Fibroblast of lung (primary cell): ENCODE results near the gene WWC2. TPM values are rescaled to one million over a fixed set of nuclear protein-coding genes. Genes with fewer than 3 reads are reported as not detected.

Source experiments
- DNase-seq, 2 donors: peaks; one replicate each; pipeline versions ENCODE4 v3.0.0 to v3.0.0-alpha.2; 2010; ENCODE audit warnings: low read depth in 2 of 2
- H2AFZ ChIP-seq: 2 replicates; pipeline ENCODE4 v1.5.1; 2012; ENCODE audit warnings: low read length, control low read depth, inconsistent platforms
- H3K27ac ChIP-seq: 2 replicates; pipeline ENCODE4 v1.5.1; 2011; ENCODE audit warnings: low read length, control low read depth; ENCODE audit not compliant: insufficient read depth
- H3K27me3 ChIP-seq: 2 replicates; pipeline ENCODE4 v1.5.1; 2011; ENCODE audit warnings: mild to moderate bottlenecking, low read length; ENCODE audit not compliant: control insufficient read depth, insufficient read depth
- H3K36me3 ChIP-seq: 2 replicates; pipeline ENCODE4 v1.5.1; 2011; ENCODE audit warnings: low read length; ENCODE audit not compliant: control insufficient read depth, insufficient read depth
- H3K4me1 ChIP-seq: 2 replicates; pipeline ENCODE4 v1.5.1; 2011; ENCODE audit warnings: low read length; ENCODE audit not compliant: control insufficient read depth, insufficient read depth; ENCODE audit errors: extremely low read depth
- H3K4me2 ChIP-seq: 2 replicates; pipeline ENCODE4 v1.5.1; 2011; ENCODE audit warnings: low read length, control low read depth; ENCODE audit not compliant: insufficient read depth; ENCODE audit errors: extremely low read depth
- H3K4me3 ChIP-seq, 4 experiments: fragments of 200-600 bp in 1 of 4; sonication (generic) in 1 of 4; replicated peaks in 1 of 4; 2 replicates each; pipeline ENCODE4 v1.5.1; 2011 to 2016; ENCODE audit warnings: low read length in 4 of 4, low read depth in 3 of 4, mild to moderate bottlenecking in 3 of 4, control low read depth in 2 of 4, inconsistent platforms in 1 of 4, mixed read lengths in 1 of 4; ENCODE audit not compliant: insufficient read depth in 1 of 4; ENCODE audit errors: control extremely low read depth in 1 of 4
- H3K79me2 ChIP-seq: 2 replicates; pipeline ENCODE4 v1.5.1; 2012; ENCODE audit warnings: mild to moderate bottlenecking, low read length, inconsistent platforms; ENCODE audit not compliant: control insufficient read depth, insufficient read depth
- H3K9ac ChIP-seq: 2 replicates; pipeline ENCODE4 v1.5.1; 2011; ENCODE audit warnings: mild to moderate bottlenecking, low read length, control low read depth; ENCODE audit not compliant: insufficient read depth
- H3K9me3 ChIP-seq: 2 replicates; pipeline ENCODE4 v1.5.1; 2012; ENCODE audit warnings: low read depth, low read length; ENCODE audit not compliant: control insufficient read depth, insufficient read depth
- H4K20me1 ChIP-seq: 2 replicates; pipeline ENCODE4 v1.5.1; 2011; ENCODE audit warnings: low read length; ENCODE audit not compliant: control insufficient read depth, insufficient read depth; ENCODE audit errors: extremely low read depth
- CTCF ChIP-seq, 2 donors: IDR thresholded peaks in 1 of 2; conservative IDR thresholded peaks in 1 of 2; 1 replicate in 1 of 2; 2 replicates in 1 of 2; pipeline ENCODE4 v1.5.1; 2011 to 2012; ENCODE audit warnings: low read length in 2 of 2, control low read depth in 1 of 2, inconsistent platforms in 1 of 2, low read depth in 1 of 2, mild to moderate bottlenecking in 1 of 2
- EZH2 ChIP-seq: IDR thresholded peaks from 2 replicates; pipeline ENCODE4 v1.5.1; 2012; ENCODE audit warnings: low read length, control low read depth, mild to moderate bottlenecking; ENCODE audit errors: missing control alignments
- polyA plus RNA-seq, 2 donors: library from polyadenylated mRNA; depleted of rRNA in 1 of 2; stranded (reverse) in 1 of 2; unstranded in 1 of 2; fragments of >200 nt; gene quantifications; 2 replicates each; pipeline ENCODE4 v1.2.1, GENCODE V29; 2011 to 2012; ENCODE audit warnings: missing spikeins in 1 of 2
- total RNA-seq: library from RNA; depleted of rRNA; stranded (reverse); fragments of >200 nt; gene quantifications from 2 replicates; pipeline ENCODE4 v1.2.1, GENCODE V29; 2014

WWC2 gene
- total and polyA plus RNA-seq, 2 donors (not counting 1 experiment from before 2014, with no cell fraction given): 31.6 to 34.0 TPM

- H3K9ac ChIP-seq: no peak overlapping the region
- no peak overlapping the region for H3K27ac ChIP-seq
- H3K36me3 ChIP-seq: no peaks in the 10 kb centered on the region
- no peak overlapping the region for H2AFZ ChIP-seq
- no peaks in the 10 kb centered on the region for H3K27me3 ChIP-seq
- no peaks in the 10 kb centered on the region for H4K20me1 ChIP-seq
- H3K4me1 ChIP-seq: no peaks in the 10 kb centered on the region
- H3K79me2 ChIP-seq: peaks cover 11% of the 10 kb centered on the region
- no peak overlapping the region for H3K4me3 ChIP-seq
- no peak overlapping the region for H3K4me2 ChIP-seq
- H3K9me3 ChIP-seq: no peaks in the 10 kb centered on the region
- TF ChIP-seq CTCF (conservative IDR thresholded peaks at IDR 0.05 in 1 of 2, IDR thresholded peaks at IDR 0.05 in 1 of 2; ENCODE audit: low read depth in 1 of 2, low read length in 2 of 2) (peak in 1 of 2 donors; percentile 19), EZH2 (no peak)
- DNase-seq: no peak
Measured at GRCh38 chr4:183157215-183157614, 58.2 kb downstream of the WWC2 start.

DNA sequence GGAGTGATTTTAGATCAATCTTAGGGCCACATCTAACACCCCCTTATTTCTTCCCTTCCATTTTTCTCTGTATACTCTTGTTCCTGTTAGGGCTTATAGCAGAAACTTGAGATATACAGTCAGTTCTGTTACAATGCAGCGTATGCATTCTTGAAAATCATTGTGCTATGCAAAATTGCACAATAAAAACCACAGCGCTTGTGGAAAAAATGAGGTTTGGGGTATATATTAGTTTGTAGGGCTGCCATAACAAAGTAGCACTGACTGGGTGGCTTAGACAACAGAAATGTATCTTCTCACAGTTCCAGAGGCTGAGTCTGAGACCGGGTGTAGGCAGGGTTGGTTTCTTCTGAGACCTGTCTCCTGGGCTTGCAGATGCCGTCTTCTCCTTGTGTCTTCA is 59.0 kb downstream of the WWC2 start:
- H3K4me2 ChIP-seq: no peak overlapping the region
- H3K27me3 ChIP-seq: no peaks in the 10 kb centered on the region
- peak; percentile 75 to 80 for DNase-seq
- H3K79me2 ChIP-seq: peaks cover 8% of the 10 kb centered on the region
- H3K27ac ChIP-seq: no peak overlapping the region
- no peak overlapping the region for H2AFZ ChIP-seq
- no peaks in the 10 kb centered on the region for H3K36me3 ChIP-seq
- H3K9ac ChIP-seq: no peak overlapping the region
- no peaks in the 10 kb centered on the region for H3K4me1 ChIP-seq
- H3K9me3 ChIP-seq: no peaks in the 10 kb centered on the region
- no peak overlapping the region for H3K4me3 ChIP-seq
- no peaks in the 10 kb centered on the region for H4K20me1 ChIP-seq
- TF ChIP-seq CTCF (conservative IDR thresholded peaks at IDR 0.05 in 1 of 2, IDR thresholded peaks at IDR 0.05 in 1 of 2; ENCODE audit: low read depth in 1 of 2, low read length in 2 of 2): no peak
- TF ChIP-seq EZH2: no peak

DNA sequence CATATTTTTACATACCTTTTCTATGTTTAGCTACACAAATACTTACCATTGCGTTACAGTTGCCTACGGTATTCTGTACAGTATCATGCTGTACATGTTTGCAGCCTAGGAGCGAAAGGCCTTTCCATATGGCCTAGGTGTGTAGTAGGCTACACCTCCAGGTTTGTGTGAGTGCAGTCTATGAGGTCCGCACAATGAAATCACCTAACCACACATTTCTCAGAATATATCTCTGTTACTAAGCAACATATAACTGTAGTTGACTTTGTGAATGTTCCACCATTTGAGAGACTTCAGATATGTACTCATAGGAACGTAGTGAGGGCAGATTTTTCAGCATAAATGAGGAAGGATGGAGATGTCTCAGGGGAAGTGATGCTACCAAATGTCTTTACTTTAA is 62.6 kb downstream of the WWC2 start:
- Histone ChIP-seq H3K9me3 (no peaks in the 10 kb centered on the region), H3K79me2 (peaks cover 16% of the 10 kb centered on the region), H3K9ac (no peak overlapping the region), H2AFZ (no peak overlapping the region), H3K4me1 (peaks cover 2% of the 10 kb centered on the region), H4K20me1 (no peaks in the 10 kb centered on the region), H3K4me3 (no peak overlapping the region), H3K27me3 (no peaks in the 10 kb centered on the region), H3K4me2 (no peak overlapping the region), H3K36me3 (no peaks in the 10 kb centered on the region), H3K27ac (no peak overlapping the region)
- TF ChIP-seq CTCF (conservative IDR thresholded peaks at IDR 0.05 in 1 of 2, IDR thresholded peaks at IDR 0.05 in 1 of 2; ENCODE audit: low read depth in 1 of 2, low read length in 2 of 2): no peak
- no peak for TF ChIP-seq EZH2
- DNase-seq: no peak
